Measurements from ENCODE around the gene MRFAP1L1.
"Not testable (repeated sequence)": the region's sequence is repeated elsewhere in the genome, so short reads cannot be mapped to it uniquely, and the experiment has no call there.

Gene MRFAP1L1

DNA sequence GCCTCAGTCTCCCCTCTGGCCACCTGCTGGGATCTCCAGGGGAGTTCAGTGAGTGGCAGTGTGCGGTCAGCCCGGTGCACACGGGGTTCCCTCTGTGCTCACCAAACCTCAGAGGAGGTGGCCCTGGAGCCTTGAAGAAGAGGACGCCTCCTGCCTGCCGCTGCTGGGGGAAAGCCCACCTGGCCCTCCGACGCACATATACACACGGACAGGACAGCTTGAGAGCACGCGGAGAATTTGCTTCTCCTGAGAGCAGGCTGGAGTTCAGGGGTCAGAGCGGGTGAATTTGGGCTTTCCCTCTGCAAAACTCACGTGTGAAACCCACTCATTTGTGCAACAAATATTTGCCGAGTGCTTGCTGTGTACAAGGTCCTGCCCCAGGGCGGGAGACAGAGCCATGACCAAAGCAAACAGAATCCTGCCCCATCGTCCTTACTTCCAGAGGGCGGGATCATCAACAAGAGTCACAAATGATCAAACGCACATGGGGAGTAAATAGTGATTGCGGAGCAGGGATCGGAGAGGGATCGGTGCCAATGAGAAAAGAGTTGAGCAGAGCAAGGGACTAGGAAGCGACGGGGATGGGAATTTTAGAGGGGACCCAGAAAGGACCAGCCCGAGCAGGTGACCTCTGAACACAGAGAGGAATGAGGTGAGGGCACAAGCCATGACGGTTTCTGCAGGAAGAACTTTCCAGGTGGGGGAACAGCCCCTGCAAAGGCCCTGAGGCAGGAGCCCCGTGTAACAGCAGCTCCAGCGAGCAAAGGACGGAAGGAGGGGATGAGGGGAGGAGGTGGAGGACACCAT lies 23.9 kb upstream of the MRFAP1L1 start:
- DNase-seq: no peak

DNA sequence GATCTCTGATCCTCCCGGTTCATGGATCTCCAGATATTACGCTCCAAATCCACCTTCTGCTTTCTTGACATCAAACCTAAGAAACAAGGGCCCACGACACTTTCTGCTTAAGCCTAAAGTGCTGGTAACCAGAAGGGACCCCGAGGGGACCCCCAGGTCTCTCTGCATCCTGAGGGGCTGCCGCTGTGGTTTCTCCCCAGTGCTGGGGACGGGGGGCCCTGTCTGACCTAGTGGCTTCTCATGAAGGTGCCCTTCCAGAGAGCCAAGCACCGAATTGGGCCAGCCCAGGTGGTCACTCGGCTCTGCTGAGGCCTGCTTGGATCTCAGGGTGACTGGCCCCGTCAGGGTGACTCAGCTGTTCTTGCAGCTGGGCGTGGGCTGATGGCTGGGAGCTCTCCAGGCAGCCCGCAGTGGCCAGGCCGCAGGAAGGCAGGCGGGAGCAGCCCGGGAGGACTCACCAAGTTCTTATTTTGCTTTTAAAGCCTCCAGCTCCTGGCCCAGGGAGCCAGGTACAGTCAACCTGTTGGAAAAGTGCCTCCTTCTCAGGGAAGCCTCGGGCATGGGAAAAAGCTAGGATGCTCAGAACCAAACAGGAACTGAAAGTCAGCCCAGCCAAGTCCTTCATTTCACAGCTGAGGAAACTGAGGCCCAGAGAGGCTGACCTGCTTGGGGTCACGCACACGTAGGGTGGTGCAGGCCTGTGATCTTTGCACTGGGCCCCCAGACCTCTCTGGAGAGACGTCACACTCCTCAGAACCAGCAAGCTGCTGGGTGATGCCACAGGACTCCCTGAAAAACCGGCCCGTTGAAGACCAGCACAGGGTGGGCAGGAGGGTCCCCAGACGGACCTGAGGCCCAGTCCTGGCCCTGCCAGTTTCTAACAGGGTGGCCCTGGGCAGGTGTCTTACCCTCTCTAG lies 23.0 kb upstream of the MRFAP1L1 start:
- DNase-seq: peak; percentile 74

DNA sequence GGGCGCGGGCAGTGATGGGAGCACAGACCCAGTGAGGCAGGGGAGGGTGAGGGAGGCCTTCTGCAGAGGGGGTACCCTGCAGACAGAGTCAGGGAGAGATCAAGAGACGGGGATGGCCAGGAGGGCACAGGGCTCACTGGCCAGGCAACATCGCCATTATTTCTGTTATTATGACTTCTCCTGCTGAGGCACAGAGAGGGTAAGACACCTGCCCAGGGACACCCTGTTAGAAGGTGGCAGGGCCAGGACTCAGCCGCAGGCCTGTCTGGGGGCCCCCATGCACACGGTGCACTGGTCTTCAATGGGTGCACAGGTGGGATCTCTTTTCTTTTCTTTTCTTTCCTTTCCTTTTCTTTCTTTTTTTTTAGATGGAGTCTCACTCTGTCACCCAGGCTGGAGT lies 22.1 kb upstream of the MRFAP1L1 start:
- DNase-seq: no peak

DNA sequence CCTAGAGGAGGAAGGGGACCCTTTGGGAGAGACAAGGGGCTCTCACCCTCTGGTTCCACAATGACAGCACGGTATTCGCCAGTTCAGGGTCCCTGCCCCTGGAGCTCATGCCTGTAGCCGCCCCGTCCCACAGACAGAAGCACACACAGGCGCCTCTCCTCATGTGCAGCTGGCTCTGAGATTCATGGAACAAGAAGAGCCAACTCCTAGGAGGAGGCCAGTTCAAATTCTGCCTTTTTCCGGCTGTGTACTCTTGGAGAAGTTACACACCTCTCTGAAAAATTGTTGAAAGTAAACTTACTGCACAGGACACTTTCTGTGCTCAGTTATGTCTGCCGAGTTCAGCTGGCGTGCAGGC lies 21.6 kb upstream of the MRFAP1L1 start:
- DNase-seq: no peak

DNA sequence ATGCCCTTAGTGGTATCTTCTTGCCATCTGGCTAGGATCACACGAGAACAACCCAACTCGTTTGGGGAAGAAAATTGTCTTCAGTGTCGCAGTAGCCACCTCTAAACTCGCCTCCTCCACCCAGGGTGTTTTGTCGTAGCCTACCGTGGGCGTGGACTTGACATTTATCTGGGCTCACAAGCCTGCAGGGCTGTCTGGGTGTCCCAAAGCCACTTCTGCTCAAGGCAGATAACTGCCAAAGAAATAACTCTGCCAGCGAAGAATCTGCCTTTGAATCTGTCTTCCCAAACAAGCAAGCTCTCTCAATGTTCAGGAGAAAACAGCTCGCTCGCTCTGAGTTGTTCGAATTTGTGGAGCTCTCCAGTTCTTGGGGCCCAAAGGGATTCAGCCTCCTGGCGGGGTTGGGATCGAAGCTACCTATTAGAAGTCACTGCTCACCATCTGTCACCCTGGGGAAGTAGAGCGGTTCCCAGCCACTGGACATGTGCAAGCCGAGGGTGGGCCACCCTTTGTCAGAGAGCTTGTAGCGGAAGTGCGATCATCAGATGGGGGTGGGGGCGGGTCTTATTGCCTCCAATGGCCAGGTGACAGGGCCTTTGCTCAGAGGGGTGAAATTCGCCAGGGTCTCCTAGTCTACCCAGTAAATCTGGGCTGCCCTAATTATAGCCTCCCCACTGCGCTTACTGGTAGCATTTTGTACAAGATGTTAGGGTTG lies 21.1 kb upstream of the MRFAP1L1 start:
- no peak for DNase-seq

DNA sequence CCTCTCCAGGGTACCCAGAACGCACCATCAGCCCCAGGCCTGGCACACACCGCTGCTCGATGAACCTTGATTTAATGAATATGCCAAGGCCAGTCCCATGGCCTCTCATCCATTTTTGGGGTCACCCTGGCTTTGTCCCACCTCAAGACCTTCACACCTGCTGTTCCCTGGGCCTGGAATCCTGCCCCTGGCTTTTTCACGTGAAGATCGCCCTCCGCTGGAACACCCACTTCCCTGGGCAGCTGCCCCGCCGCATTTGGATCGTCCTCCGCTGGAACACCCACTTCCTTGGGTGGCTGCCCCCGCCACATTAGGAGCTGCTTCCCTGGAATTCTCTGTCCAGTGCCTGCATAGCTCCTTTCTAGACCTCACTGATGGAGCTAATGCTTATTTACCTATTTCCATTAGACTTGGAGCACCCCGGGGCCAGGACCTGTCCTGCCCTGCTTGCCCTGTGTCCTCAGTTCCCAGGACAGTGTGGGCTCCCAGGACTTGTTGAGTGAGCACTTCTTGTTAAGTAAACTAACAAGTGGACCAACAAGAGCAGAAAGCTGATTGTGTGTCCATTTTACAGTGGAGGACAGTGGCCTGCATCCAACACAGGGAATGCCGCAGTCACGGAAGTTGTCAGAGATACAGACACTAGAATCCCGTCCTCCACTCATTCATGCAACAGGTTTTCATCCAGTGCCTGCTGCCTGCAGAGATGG lies 18.8 kb upstream of the MRFAP1L1 start:
- no peak for DNase-seq

DNA sequence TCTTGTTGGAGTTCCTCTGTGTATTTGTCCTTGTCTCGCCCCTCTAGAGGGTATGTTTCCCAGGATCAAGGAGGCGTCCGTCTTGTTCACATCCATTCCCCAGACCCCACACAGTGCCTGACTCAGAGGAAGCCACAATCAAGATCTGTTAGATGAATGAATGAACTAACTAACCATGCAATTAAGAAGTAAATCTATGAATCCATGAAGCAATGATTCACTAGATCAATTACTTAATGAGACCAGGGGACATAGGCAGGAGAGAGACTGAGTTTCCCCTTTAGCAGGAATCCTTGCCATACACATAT lies 18.2 kb upstream of the MRFAP1L1 start:
- peak; percentile 37 for DNase-seq

DNA sequence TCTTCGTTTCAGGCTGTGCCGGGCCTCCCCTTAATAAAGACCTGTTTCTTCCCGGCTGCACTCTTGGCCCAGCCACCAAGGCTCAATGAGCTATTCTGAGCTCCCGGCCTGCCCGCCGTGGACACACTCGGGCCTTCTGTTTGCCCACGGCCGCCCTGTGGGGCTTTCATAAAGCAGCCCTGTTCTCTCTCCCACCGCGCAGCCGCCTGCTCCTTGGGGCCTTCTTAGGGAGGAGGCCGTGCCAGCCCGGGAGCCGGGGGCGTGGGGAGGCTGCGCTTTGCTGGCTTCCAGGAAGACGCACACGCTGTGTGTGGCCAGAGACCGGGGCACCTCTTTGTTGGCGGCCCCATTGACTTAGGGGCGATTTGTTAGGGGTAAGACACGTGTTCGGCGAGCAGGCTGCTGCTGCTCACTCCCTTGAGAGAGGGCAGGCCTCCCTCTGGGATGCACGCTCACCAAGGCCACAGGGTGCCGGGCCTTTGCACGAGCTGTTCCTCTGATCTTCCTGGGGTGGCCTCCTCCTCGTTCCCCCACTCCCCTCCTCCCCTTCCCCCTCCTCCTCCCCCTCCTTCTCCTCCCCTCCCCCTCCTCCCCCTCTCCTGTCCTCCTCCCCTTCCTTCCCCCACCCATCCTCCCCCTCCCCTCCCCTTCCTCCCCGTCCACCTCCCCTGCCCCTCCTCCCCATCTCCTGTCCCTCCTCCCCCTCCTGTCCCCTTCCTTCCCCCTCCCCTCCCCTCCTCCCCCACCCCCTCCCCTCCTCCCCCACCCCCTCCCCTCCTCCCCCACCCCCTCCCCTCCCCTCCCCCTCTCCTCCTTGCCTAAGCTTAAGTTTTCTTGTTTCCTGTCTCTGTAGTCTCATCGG lies 17.6 kb upstream of the MRFAP1L1 start:
- peak; percentile 41 for DNase-seq

DNA sequence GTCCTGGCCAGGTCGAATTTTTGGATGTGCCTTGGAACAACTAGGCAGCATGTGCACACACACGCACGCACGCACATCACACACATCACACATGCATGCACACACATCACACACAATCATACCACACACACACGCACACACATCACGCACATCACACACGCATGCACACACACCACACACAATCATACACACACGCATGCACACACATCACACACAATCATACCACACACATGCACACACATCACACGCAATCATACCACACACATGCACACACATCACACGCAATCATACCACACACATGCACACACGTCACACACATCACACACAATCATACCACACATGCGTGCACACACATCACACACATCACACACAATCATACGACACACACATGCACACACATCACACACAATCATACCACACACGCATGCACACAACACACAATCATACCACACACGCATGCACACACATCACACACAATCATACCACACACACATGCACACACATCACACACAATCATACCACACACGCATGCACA lies 15.8 kb upstream of the MRFAP1L1 start:
- DNase-seq: not testable (repeated sequence)

DNA sequence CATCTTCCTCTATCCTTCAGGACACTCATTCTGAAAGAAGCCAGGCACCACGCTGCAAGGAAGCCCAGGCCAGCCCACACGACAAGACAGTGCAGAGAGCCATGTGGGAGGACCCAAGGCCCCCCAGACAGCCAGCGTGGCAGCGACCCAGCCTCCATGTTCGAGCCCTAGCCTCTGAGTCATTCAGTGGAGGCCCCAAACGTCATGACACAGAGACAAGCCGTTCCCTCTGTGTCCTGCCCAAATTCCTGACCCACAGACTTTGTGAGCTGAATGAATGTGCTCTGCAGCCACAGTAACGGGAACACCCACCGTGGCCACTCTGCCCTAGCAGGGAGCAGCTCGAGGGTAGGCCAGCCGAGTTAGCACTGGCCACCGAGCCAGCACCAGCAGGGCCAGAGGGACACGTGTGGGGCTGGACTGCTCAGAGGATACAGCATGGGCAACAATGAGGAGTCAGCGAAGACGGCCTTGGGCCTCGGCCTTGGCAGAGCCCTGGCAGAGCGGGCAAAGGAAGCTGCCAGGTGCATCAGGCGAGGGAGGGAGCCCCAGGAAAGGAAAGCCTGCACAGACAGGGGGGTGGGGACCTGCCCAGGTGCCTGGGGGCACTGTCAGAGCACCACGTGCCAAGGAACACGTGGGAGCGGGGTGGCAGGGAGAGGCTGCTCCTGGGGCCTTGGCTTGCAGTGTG lies 14.9 kb upstream of the MRFAP1L1 start:
- DNase-seq: no peak

DNA sequence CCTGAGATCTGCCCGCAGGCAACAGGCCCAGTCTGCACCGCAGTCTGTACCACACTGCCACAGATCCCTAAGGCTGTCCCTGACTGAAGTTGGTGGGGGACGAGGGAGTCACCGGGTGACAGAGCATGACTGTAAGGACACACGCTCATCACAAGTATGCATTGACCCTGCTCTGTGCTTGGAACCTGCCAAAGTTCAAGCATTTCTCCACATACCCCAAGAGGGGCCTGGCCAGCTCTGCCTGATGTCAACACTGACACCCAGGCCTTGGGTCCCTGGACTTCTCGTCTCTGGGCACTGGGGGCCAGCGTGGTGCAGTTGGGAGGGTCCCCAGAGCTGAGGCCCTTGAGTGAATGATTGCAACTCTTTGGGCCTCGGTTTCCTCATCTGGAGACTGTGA lies 14.2 kb upstream of the MRFAP1L1 start:
- no peak for DNase-seq

DNA sequence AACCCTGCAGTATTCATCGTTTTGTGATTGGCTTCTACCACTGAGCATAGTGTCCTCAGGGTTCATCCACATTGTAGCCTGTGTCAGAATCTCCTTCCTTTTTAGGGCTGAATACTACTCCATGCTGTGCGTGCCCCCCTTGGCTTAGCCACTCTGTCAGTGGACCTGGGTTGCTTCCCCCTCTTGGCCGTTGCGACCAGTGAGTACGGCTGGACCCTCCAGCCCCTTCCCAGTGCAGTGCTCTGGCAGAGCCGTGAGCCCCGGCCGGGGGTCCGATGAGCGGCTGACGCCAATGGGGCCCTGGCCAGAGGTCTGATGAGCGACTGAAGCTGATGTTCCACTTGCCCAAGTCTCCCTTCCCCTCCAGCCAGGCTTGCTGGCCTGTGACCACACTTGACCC lies 13.2 kb upstream of the MRFAP1L1 start:
- no peak for DNase-seq

DNA sequence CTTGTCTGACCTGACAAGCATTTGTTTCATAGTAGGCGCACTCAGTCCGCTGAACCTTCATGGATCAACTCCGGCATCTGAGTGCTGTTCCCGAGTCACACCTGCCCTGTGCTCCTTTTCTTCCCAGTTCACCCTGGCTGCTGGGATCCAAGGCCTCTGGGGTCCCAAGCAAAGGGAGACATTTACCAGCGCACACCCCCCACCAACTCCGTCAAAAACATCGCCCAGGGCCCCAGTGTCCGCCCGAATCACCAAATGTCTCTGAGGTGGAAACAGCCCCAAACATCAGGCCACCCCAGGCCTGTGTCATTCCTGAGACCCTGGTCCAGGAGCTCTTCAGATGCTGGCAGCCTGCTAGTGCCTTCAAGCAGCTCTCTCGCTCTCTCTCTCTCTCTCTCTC lies 11.5 kb upstream of the MRFAP1L1 start:
- DNase-seq: no peak

DNA sequence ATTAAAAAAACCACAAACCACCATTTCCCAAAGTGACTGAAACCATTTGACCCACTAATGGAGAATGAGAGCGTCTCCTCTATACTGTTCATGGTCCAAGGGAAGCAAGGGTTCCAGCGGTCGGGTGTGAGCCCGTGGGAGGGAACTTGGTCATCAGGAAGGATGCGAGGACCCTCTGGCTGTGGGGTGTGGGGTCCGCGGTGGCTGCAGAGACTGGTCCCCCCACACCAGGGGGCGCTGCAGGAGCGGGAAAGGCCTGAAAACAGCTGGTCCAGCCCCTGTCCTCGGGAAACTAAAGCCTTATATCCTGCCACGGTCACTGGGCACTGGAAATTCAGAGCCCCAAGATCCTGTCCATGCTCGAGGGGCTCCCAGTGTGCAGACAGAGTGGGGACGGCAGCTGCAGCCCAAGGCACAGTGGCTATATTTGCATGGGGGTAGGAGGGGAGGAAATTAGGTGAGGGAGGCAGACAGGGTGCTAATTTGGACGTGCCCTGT lies 10.6 kb upstream of the MRFAP1L1 start:
- DNase-seq: peak; percentile 72

DNA sequence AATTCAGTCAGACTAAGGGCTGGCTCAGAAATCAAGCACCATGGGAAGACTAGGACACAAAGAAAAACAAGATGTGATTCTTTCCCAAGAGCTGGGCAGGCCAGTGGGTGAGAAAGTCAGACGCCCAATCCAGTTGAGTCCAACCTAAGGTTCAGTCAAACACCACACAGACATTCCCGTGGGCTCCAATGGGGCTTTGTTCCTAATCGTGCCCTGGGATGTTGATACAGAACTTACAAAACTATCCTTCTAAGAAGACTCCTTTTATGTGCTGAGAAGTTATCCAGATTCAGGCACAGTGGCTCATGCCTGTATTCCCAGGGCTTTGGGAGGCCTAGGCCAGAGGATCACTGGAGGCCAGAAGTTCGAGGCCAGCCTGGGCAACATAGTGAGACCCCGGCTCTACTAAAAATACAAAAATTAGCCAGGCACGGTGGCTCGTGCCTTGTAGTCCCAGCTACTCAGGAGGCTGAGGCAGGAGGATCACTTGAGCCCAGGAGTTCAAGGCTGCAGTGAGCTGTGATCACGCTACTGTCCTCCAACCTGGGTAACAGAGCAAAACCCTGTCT lies 10.0 kb upstream of the MRFAP1L1 start:
- no peak for DNase-seq

DNA sequence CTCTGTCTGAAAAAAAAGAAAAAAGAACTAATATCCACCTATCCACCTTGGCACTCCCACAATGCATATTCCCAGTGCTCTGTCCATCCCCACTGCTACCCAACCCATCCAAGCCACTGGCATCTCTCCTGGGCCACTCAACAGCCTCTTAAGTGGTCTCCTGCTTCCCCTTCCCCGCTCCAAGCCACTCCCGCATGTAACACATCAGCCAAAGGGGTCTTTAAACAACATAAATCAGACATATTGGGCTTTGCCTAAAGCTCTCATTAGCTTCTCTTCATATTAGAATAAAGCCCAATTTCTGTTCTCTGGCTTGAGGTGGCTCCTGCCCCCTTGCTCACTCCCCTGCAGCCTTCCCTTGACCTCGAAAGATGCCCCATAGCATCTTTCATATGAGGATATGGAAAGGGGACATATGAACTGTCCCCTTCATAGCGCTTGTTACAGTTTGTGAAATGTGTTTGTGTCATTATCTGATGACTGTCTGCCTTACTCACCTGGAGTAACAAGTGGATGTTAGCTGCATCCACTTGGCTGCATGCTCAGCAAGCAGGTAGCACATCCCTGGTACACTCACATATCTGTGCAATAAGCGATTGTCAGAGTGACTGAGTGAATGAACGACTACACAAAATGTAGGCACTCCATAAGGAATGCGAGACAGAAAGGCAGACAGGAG lies 9.4 kb upstream of the MRFAP1L1 start:
- DNase-seq: no peak

DNA sequence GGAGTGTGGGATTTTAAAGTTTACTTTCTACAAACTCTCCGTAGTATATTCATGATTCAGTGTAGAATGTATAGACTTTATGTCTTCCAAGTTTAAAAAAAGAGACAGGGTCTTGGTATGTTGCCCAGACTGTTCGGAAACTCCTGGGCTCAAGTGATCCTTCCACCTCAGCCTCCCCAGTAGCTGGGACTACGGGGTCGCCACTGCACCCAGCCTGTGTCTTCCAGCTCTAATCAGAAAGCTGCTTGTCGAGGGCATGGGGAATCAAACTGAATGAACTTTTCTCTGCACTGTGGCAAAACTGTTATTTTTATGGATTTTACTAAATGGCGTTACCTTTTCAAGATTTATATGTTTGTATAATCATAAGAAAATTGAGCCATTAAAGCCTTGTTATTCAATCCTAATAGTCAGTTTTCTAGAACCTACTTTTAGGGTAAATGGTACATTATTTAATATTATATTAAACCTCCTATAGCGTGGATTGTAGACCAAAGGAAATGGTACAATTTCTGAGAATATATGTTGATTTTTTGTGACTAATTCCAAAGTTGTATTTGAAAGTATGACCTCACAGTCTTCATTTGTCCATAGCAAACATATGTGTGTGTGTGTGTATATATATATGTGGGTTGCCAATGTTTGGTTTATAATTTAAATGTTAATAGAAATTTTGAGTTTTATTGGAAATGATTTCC lies 7.4 kb upstream of the MRFAP1L1 start:
- DNase-seq: no peak

DNA sequence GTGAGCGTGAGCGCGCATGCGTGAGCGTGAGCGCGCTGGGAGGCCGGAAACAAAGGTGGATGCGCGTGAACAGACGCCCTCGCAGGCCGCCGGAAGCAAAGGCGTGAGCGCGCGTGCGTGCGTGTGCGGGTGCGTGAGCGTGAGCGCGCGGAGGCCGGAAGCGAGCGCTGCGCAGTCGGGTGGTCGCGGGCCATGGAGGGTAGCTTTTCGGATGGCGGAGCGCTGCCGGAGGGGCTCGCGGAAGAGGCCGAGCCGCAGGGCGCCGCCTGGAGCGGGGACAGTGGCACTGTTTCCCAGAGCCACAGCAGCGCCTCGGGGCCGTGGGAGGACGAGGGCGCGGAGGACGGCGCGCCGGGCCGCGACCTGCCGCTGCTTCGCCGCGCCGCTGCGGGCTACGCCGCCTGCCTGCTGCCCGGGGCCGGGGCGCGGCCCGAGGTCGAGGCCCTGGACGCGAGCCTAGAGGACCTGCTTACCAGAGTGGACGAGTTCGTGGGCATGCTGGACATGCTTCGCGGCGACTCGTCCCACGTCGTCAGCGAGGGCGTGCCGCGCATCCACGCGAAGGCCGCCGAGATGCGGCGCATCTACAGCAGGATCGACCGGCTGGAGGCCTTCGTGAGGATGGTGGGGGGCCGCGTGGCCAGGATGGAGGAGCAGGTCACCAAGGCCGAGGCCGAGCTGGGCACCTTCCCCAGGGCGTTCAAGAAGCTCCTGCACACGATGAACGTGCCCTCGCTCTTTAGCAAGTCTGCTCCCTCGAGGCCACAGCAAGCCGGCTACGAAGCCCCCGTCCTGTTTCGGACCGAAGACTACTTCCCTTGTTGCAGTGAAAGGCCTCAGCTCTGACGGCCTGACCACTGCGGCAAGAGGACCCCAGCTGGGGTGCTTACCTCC lies 6.6 kb upstream of the MRFAP1L1 start, which contains the start of gene BLOC1S4:
Gene BLOC1S4, plus strand, starts transcription at position 157 of the 894 bp plus-strand sequence. Its CDS starts 36 bp downstream, at position 193.
- peak; percentile 91 for DNase-seq

Data from fibroblast of upper back skin (primary cell).